T follicular helper cell (primary cell): ENCODE results near the gene BCL11A.

ENCODE experiments used
- DNase-seq: peaks from one replicate; pipeline ENCODE4 v3.0.0-alpha.2; 2020; ENCODE audit warnings: low read depth

BCL11A gene

GRCh38 chr2:60526623-60527022 is 26.8 kb downstream of the BCL11A start:
- no peak for DNase-seq

- DNase-seq, result no peak
Observed at GRCh38 chr2:60525899-60526298, 27.6 kb downstream of the BCL11A start.

DNA sequence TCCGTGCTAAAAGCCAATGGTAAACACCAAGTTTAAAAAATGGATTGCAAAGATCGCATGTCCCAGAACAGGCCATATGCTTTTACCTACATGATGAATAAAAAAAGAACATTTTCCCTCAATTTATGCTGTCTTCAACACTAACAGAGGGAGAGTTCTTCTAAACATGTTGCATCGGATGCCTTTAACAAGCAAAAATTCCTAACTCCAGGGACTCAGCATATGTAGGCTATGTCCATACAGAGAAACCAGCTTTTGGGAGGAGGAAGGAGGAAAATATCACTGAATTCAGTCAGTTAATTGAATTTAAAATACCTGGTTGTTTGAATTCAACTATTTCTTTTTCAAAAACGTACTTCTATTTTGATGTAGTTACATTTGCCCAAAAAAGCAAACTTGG is 28.6 kb downstream of the BCL11A start:
- DNase-seq, result no peak

DNA sequence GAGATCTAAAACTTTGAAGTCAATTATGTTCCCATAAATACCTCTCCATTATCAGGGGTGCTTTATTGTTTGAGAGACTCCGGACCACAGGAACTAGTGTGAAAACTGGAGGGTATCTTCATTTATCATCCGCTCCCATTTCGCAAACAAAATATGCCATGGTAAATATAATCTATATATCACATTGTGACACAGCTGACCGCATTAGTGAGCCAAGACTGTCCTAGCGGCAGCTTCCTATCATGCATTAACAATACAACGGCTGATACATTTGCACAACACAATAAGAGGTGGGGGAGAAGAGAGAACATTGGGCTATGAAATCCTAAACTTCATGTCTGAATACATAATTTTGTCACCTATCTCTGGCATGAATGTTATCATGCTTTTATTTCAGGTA is 29.5 kb downstream of the BCL11A start:
- no peak for DNase-seq

DNA sequence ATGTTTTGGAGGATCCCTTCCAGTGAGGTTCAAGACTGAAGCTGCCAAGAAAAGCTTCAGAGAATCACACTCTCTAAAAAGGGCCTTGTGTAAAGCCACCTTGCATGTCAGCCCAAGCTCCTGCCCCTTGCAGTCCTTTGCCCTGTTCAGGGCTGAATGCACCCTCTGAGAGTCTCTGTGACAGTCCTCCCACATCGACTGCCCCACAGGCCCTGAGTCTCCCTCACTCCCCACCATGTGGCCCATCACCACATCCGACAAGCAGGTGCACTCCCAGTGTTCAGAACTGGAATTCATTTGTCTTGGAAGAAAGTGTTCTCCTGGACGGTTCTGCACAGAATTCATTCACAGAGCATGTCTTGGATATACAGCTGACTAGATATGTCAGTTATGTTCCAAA is 31.0 kb downstream of the BCL11A start:
- DNase-seq, result no peak

DNA sequence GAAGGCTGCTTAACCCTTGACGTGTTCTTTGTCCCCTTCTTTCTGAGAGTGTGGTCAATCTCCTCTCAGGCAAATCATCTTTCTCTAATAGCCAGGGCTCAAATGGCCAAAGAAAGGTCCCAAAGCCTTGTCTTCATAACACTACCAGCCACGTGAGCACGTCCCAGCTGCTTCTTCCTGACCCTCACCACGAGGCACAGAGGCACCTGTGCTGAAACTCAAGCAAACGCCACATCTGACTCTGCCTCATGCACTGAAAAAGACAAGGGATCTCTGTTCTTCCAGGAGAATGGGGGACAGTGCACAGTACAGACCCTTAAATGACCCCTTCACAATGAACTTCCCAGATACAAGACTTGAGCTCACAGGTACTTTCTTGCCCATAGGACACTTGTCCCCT is 31.8 kb downstream of the BCL11A start:
- no peak for DNase-seq

DNA sequence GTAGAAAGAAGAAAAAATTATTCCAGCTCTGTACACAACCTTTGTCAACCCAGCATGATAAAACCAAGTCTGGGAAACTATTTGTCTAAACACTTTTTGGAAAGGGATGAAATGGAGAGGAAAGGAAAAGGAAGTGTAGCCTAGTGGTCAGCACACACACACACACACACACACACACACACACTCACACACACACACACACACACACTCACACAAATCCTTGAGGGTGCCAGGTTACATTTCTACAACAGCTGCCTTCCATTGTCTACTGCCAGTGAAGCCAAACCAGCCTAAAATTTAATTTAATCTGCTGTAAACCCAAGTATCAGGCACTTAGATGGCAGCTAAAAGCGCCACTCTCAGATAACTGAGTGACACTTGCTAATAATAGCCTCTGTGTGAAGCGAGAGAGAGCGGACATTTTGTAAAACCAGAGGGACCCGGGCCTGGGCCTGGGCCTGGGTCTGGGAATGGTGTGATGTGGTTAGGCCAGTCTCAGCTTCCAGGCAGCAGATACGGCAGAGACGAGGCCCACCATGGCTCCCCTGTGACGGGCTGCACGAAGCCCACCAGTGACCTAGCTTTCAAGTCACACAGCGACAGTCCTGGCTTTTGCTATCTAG is 32.4 kb downstream of the BCL11A start:
- DNase-seq, result no peak

DNA sequence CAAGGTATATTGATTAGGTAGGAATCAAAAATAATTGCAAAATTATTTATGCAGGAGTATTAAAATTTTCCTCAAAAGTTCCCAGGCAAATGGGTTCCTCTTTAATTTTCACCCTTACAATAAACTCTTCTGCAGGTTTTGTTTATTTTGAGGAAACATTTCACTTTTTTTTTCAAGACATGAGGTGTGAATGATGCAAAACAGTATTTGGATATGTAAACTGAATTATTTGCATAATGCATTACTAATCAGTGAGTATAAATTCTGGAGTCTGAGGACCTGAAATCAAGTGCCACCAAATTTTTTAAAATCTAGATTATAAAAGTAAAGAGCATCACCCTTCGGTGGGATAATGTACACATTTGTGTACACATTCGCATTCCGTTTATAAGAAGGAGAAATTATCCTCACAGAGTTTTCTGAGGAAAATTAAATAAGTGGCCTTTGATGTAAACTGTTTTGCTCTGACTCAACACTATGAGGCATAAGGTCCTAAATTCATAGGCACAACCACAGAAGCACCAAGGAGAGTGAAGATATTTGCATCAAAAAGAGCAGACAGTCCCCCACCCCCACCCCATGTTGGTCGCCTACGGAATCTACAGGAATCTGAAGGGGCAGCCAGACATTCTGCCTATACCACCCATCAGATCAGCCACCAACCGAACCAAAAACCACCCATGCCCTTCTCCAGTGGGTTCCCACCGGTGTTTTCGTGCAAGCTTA is 33.1 kb downstream of the BCL11A start:
- no peak for DNase-seq

DNA sequence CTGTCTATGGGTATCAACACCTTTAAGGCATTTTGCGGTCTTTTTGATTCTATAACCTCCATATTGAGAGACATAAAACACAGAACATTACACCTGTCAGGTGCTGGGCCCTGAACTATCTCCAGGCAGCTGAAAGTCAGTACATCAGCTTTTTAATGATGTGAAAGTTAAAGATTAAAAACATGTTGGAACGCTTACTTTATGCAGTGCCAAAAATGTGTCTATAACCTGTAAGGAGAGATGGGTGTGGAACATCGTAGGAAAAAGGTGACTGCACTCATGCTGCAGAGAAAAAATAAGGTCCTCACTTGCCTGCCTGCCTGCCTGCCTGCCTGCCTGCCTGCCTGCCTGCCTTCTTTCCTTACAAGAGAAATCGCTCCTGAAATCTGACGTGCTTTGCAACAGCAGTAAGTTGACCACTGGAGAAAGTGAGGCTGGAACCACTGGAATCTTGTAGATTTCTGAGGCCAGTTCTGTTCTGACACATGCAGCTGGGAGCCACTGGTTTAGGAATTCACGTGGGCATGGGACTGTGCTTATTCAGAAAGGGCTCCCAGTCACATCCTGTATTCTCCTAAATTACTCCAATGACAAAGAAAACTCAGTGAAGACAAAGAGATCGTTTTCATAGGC is 34.1 kb downstream of the BCL11A start:
- DNase-seq, result no peak

GRCh38 chr2:60518567-60518966 is 34.9 kb downstream of the BCL11A start:
- DNase-seq, result no peak

- no peak for DNase-seq
Observed at GRCh38 chr2:60517446-60517845, 36.0 kb downstream of the BCL11A start.

DNA sequence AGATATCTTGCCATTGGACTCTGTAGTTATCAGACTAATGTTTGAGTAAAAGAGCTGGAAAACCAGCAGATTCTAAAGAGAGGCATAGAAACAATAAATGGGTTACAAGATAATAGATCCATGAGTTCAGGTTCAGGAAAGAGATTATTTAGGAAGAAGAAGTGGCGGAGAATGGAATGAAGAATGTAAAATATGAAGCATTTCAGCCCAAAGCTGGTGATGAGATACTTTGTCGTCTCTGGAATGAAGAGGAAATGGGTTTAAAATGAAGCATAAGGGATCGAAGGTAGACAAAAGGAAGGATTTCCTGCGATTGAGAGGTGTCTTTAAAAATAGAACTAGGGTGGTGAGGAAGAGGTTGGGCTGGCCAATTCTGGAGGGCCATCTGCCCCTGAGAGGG is 36.6 kb downstream of the BCL11A start:
- DNase-seq, result no peak

GRCh38 chr2:60516383-60516811 is 37.1 kb downstream of the BCL11A start:
- no peak for DNase-seq

DNA sequence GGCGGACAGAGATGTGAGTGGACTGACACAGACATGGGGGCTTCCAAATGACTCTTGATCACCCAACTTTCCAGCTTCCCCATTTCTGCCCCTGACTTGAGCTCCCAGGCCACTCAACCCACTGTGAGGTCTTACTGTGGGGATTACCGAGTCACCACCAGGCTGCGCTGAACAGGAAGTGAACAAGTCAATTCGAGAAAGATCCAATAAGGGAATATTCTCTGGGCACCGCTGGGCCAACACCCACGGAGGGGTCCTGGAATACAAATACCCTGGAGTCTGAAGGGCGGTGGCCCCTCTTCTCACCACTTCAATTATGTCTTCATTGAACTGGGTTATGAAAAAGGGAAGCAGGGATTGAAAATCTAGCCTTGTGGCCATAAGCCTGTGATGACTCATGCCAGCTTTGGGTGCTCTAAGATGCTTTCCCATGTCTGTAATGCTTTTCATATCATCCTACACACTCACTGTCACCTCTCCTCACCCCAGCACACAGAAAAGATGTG is 37.7 kb downstream of the BCL11A start:
- DNase-seq, result no peak

DNA sequence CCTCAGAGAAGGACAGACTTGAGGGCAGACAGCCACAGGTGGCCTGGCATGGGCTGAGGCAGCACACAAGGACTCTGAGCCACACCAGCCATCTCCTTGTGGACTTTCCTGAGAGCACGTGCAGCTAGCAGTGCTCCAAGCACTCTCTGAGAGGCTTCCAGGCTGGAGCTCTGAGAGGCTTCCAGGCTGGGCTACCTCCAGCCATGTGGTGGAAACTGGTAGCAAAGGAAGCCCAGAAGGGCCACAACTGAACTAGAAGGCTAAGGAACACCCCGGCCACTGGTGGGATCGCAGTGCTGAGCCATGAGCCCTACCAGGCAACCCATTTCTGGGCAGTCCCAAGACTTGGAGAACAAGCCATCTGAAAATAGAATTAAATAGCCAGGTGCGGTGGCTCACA is 39.5 kb downstream of the BCL11A start:
- no peak for DNase-seq

GRCh38 chr2:60513191-60513590 is 40.3 kb downstream of the BCL11A start:
- DNase-seq, result no peak

DNA sequence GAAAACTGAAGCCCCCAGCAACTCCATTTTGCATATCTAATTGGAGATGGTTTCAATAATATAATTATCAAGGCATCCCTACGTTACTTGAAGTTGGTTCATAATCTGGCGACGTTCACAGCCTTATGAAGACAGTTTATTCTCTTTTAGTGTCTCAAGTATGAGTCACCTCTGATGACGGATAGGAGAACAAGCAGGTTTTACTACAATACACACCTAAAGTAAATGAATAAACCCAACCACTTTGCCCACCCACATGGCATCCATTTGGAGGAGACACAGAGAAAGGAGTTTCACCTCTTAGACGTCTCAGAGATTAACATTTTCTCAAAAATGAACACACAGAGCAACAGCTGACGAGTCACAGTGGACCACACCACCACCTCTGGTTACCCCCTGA is 40.8 kb downstream of the BCL11A start:
- no peak for DNase-seq

DNA sequence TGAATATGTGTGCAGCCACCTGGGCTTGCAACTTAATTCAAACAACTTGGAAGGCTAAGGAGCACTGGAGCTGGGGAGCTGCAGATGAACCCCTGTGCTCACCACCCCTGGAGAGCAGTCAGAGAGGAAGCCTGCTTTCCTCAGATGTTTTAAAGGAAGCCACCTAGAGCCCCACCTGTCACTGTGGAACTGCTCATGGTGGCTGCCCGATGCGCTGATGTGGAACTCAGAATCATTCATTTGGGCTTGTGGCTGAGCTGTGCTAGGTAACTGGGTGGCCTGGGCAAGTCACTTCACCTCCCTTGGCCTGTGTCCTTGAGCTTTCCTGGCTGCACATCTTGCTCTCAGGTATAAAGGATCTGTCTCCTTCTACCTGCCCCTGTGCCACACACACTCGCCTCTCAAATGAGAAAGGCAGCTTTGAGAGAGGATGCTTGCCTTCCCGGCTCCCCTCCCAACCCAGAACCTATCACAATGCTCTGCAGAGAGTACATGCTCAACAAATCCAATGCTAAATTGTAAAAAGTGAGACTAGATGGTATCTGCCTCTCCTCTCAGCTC is 41.3 kb downstream of the BCL11A start:
- DNase-seq, result no peak

GRCh38 chr2:60510713-60511112 is 42.7 kb downstream of the BCL11A start:
- no peak for DNase-seq

- DNase-seq, result no peak
Observed at GRCh38 chr2:60509066-60509465, 44.4 kb downstream of the BCL11A start.

DNA sequence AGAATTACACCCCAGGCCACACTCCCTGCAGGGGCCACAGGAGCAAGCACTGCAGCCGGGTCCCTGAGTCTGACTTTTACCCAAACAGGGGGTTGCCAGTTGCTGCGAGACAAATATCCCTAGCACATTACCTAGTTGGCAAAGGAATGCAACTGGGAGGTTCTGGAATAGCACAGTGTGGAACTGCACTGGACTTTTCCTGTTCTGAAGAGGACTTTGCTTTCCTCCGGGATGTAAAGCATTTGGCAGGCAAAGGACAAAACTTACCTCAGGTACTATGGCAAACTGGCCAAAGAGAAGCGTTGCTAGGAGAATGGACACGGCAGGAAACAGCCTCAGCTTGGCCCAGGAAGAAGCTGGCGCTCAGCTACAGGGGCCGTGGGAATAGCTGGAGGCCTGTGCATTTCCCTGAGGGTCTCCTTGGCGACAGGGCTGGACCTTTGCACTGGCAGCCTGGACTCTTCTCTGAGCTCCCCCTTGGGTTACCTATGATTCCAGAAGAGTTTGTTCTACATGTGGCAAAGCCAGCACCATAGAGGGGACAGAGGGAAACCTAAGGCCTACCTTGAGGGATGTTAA is 45.0 kb downstream of the BCL11A start:
- DNase-seq, result no peak

DNA sequence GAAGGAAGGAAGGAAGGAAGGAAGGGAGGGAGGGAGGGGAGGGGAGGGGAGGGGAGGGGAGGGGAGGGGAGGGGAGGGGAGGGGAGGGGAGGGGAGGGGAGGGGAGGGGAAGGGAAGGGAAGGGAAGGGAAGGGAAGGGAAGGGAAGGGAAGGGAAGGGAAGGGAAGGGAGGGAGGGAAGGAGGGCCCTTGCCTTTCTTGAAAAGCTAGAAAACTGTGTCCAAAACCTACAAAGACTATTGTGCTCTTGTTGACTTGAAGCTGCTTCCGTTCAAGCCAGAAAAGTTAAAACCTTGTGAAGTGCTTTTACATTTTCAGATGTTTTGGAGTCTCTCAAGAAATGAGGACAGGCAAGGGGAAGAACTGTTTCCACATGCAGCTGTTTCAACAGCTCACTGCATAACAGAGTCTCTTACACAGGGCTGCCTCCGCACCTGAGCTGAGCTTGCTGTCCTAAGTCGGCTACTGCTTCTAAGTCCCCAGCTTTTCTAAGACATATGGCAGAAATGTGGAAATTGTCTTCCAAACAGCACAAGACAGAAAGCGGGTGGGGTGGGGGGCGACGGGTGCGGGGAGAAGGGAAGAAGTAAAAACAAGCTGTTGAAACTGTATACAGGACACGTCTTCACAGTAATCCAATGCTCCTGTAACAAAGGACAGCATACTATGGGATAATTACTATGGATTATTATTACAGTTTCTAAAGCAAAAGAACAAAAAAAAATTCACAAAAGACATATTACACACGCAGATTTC is 46.1 kb downstream of the BCL11A start:
- DNase-seq, result no peak
